Measurements from ENCODE around the gene SLC5A3. TPM values are rescaled to one million over a fixed set of nuclear protein-coding genes. Genes with fewer than 3 reads are reported as not detected.

Gene SLC5A3
- total RNA-seq (16.7 and 18.0 TPM in 2 replicates), polyA plus RNA-seq (1.2 and 2.9 TPM in 2 replicates), polyA minus RNA-seq (4.3 and 4.9 TPM in 2 replicates)
- total RNA-seq (2013) = 9.2 TPM

DNA sequence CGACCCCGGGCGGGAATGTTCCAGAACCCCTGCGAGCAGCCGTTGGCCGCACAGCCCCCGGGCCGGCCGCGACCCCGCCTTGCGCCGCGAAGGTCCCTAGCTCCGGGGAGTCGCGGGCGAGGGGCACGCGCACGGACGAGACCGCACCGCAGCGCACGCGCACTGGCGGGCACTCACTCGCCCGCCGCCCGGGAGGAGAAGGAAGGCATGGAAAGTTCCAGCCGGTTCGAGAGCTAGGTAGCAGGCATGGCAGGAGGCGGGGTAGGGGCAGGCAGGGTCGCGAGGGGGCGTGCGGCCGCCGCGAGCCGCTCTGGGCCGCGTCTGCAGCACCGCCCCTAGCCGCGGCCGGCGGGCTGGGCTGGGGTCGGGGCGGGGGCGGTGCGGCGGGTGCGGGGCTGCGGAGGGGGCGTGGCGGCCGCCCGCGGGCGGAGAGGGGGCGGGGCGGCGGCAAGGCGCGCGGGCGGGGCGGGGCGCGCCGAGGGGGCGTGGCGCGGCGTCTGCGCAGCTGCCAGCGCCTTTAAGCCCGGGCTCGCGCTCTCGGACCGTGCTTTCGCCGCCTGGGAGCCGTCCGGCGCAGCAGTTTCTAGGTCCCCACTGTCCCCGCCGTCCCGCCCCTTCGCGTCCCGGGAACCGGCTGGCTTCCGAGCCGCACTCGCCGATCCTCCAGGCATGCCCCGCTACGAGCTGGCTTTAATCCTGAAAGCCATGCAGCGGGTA, at the start of gene SLC5A3, which contains the start of gene MRPS6:
TSS of gene SLC5A3 (plus strand) at position 547 of the 717 bp plus-strand sequence. CDS start 21,621 bp downstream, outside the sequence.
TSS of gene MRPS6 (plus strand) at position 547 of the 717 bp plus-strand sequence. CDS start at position 670, 123 bp downstream.
- Histone ChIP-seq H3K27me3 (replicated peaks in 1 of 4; ENCODE audit: control extremely low read depth in 1 of 4, control insufficient read depth in 3 of 4, insufficient read depth in 4 of 4, low read length in 3 of 4) (no peaks in the 10 kb centered on the region), H4K20me1 (ENCODE audit: control insufficient read depth, insufficient read depth, low read length, poor library complexity, severe bottlenecking) (peaks cover 29% of the 10 kb centered on the region), H3K4me2 (replicated peaks; ENCODE audit: low read depth, low read length, poor library complexity, severe bottlenecking) (peak within 1 kb of the TSS; percentile 86), H3K79me2 (ENCODE audit: control insufficient read depth, insufficient read depth, low read length) (peaks cover 37% of the 10 kb centered on the region), H3K36me3 (replicated peaks in 1 of 2; ENCODE audit: control extremely low read depth in 1 of 2, control insufficient read depth in 1 of 2, extremely low read depth in 1 of 2, insufficient read depth in 2 of 2, low read length in 1 of 2) (peaks cover 0 to 2% of the 10 kb centered on the region in 2 experiments), H3K4me3 (ENCODE audit: control extremely low read depth in 1 of 5, extremely low read depth in 1 of 5, insufficient read depth in 1 of 5, low read depth in 2 of 5, low read length in 4 of 5) (peak within 1 kb of the TSS; percentile 60 to 92 (median 79)), H2AFZ (ENCODE audit: insufficient read depth, low read depth, low read length, poor library complexity, severe bottlenecking) (peak within 1 kb of the TSS; percentile 84), H3K27ac (ENCODE audit: low read length in 2 of 2) (peak within 1 kb of the TSS; percentile 51 to 69), H3K9me3 (ENCODE audit: control extremely low read depth in 1 of 3, control insufficient read depth in 2 of 3, insufficient read depth in 1 of 3, low read length in 2 of 3) (no peaks in the 10 kb centered on the region), H3K4me1 (ENCODE audit: control insufficient read depth in 2 of 2, insufficient read depth in 2 of 2, low read length in 2 of 2) (peaks cover 13 to 19% of the 10 kb centered on the region in 2 donors), H3K9ac (ENCODE audit: low read length) (peak within 1 kb of the TSS; percentile 73)
- WGBS (ENCODE audit: insufficient coverage) = under 1% methylated on average over 101 of the region's 104 CpGs
- H3K4me1 Mint-ChIP-seq = peaks cover 44% of the 10 kb centered on the region
- TF ChIP-seq, protein P1, sequence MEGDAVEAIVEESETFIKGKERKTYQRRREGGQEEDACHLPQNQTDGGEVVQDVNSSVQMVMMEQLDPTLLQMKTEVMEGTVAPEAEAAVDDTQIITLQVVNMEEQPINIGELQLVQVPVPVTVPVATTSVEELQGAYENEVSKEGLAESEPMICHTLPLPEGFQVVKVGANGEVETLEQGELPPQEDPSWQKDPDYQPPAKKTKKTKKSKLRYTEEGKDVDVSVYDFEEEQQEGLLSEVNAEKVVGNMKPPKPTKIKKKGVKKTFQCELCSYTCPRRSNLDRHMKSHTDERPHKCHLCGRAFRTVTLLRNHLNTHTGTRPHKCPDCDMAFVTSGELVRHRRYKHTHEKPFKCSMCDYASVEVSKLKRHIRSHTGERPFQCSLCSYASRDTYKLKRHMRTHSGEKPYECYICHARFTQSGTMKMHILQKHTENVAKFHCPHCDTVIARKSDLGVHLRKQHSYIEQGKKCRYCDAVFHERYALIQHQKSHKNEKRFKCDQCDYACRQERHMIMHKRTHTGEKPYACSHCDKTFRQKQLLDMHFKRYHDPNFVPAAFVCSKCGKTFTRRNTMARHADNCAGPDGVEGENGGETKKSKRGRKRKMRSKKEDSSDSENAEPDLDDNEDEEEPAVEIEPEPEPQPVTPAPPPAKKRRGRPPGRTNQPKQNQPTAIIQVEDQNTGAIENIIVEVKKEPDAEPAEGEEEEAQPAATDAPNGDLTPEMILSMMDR (IDR thresholded peaks at IDR 0.05) = no peak
- no peak for TF ChIP-seq EZH2 (IDR thresholded peaks at IDR 0.05; ENCODE audit: borderline replicate concordance, insufficient read depth, low read depth, low read length, poor library complexity, severe bottlenecking)
- no peaks in the 10 kb centered on the region for H3K9me3 Mint-ChIP-seq (ENCODE audit: insufficient read depth)
- intact Hi-C loops (cut with micrococcal nuclease) = loop anchor here (1.0 to 10.0 kb wide), 7 partner anchors 53 to 1992 kb away; partner anchors contain the start of genes ATP5PO, ITSN1 and SETD4
- no peaks in the 10 kb centered on the region for H3K27me3 Mint-ChIP-seq
- ChIA-PET POLR2A (interaction anchor here (0.6 to 2.3 kb wide), 7 partner anchors 51 to 701 kb away, joined by 3 to 15 read pairs (median 3); no protein-coding TSS in a partner anchor), CTCF (interaction anchor here (0.5 to 2.6 kb wide), 6 partner anchors 53 to 275 kb away, joined by 3 to 31 read pairs (median 6); no protein-coding TSS in a partner anchor)
- H3K27ac Mint-ChIP-seq = peak within 1 kb of the TSS; percentile 91
- DNase-seq = peak; percentile 88
- peak within 1 kb of the TSS; percentile 92 for H3K4me3 Mint-ChIP-seq
- peak; percentile 78 for ATAC-seq (ENCODE audit: low read depth)

Data from B cell (primary cell).